T-helper 1 cell (primary cell): ENCODE results near the gene LYSET.
"Not testable (repeated sequence)": the region's sequence is repeated elsewhere in the genome, so short reads cannot be mapped to it uniquely, and the experiment has no call there.

Experiments
- DNase-seq, 5 donors: peaks; one replicate each; pipeline ENCODE4 v3.0.0-alpha.2; 2012 to 2020

Gene LYSET

DNA sequence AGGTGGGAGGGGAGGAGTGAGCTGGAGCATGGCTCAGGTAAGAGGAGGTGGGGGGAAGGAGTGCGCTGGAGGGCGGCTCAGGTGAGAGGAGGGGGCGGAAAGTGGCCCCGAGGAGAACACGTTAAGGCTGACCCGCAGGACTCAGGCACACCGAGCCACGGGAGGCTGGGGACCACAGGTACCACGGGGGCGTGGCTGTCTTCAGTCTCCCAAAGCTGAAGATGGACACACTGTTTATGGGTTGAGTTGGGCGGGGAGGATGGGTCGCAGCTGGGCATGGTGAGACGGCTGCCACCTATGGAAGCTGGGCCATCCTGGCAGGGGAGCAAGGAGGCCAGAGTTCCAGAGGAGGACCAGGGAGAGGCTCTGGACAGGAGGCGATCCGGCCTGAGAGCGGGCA, 45.4 kb downstream of the LYSET start:
- DNase-seq = no peak

DNA sequence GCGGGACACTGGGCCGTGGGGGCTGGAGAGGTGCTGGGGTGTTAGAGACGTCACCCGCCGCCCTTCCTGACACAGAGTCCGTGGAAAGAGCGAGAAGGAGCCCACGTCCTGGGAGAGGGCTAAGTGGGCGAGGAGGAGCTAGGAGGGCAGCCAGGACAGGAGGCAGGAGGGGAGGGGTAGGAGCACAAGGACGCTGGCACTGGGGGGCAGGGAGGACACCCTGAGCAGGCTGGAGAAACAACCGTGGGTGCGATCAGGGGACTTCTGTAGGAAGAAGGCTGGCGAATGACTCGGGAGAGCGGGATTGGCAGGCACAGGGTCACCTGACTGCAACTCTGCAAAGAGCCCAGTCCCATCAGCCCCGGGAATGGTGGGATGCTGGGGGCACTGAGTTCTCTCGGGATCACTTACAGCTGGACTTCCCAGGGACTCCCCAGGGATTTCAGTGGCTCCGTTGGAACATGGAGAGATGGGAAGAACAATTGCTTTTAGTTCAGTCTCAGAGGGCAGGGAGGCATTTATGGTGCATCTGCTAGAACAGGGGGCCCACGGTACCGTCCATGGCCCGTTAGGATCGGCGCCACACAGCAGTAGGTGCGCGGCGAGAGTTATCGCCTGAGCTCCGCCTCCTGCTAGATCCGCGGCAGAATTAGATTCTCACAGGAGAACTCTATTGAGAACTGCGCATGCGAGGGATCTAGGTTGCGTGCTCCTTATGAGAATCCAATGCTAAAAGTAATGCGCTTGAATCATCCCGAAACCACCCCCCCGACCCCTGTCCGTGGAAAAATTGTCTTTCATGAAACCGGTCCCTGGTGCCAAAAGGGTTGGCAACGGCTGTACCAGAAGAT, 46.2 kb downstream of the LYSET start:
- DNase-seq = no peak

DNA sequence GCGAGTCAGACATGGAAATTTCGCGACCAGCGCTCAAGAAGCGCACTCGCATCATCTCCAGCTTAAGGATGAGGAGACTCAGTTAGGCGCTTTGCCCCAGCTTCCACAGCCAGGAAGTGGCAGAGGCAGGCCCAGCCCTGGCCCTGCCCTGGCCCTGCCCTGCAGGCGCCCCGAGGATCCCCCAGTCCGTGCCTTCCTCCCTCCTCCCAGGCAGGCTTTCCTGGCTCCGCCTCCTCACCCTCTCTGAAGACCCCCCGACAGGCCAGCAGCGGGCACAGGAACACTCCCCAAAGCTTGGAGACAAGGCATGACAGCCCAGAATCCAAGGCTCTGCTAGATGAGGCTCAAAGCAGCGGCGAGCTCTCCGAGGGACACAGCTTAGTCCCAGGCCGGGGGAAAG, 47.0 kb downstream of the LYSET start:
- DNase-seq = no peak

DNA sequence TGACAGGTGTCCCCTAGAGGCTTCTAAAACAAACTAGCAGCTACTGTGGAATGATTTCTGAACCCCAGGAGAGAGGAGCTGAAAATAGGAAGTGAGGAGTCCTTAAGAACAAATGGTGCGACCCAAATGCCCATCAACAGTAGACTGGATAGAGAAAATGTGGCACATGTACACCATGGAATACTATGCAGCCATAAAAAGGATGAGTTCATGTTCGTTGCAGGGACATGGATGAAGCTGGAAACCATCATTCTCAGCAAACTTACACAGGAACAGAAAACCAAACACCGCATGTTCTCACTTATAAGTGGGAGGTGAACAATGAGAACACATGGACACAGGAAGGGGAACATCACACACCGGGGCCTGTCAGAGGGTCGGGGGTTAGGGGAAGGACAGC, 48.0 kb downstream of the LYSET start:
- not testable (repeated sequence) for DNase-seq

DNA sequence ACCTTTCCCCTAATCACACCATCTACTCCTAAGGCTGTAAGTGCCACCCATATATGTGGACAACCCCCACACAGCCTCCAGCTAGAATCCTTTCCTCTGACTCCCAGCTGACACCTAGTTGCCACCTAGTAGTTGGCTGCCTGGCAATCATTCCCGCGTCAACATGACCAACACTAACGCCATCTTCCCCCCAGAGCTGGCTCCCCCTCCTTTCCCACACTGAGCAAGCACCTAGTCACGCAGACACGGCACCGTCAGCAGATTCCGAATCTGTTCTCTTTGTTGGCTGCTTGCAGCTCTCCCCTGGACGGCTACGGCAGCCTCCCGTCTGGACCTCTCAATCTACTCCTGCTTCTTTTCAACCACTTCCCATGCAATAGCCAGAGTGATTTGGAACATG, 49.7 kb downstream of the LYSET start:
- DNase-seq = no peak
